Endodermal cell (in vitro differentiated cells): ENCODE results near the gene GDF11. TPM values are rescaled to one million over a fixed set of nuclear protein-coding genes. Genes with fewer than 3 reads are reported as not detected.

Source experiments
- DNase-seq: peaks from one replicate; pipeline ENCODE4 v3.0.0-alpha.2; 2017
- H3K27ac ChIP-seq: 2 replicates; pipeline ENCODE4 v1.5.1; 2013; ENCODE audit warnings: mild to moderate bottlenecking, low read depth, low read length, moderate library complexity
- H3K27me3 ChIP-seq: 2 replicates; pipeline ENCODE4 v1.6.1; 2013; ENCODE audit warnings: mild to moderate bottlenecking, low read length, moderate library complexity; ENCODE audit not compliant: insufficient read depth, control insufficient read depth, poor library complexity, severe bottlenecking
- H3K36me3 ChIP-seq: 2 replicates; pipeline ENCODE4 v1.7.0; 2013; ENCODE audit warnings: mild to moderate bottlenecking, low read length, moderate library complexity; ENCODE audit not compliant: control insufficient read depth, insufficient read depth
- H3K4me1 ChIP-seq: one replicate; pipeline ENCODE4 v1.7.0; 2013; ENCODE audit warnings: low read length; ENCODE audit not compliant: control insufficient read depth, insufficient read depth
- H3K4me3 ChIP-seq: 2 replicates; pipeline ENCODE4 v1.5.1; 2013; ENCODE audit warnings: mild to moderate bottlenecking, low read length, moderate library complexity
- H3K9ac ChIP-seq: 2 replicates; pipeline ENCODE4 v1.6.1; 2013; ENCODE audit warnings: mild to moderate bottlenecking, low read length, moderate library complexity; ENCODE audit not compliant: poor library complexity, severe bottlenecking; ENCODE audit errors: extremely low read depth
- H3K9me3 ChIP-seq: 2 replicates; pipeline ENCODE4 v1.6.1; 2013; ENCODE audit warnings: mild to moderate bottlenecking, low read length, moderate library complexity; ENCODE audit not compliant: control insufficient read depth
- H3K27ac Mint-ChIP-seq: 2 replicates; pipeline ENCODE4 v1.8.0; 2020; ENCODE audit warnings: mixed read lengths
- H3K27me3 Mint-ChIP-seq: 2 replicates; pipeline ENCODE4 v1.8.0; 2021; ENCODE audit warnings: mild to moderate bottlenecking, mixed read lengths; ENCODE audit not compliant: insufficient read depth
- H3K36me3 Mint-ChIP-seq: 2 replicates; pipeline ENCODE4 v1.8.0; 2020; ENCODE audit warnings: low read depth, mixed read lengths
- H3K4me1 Mint-ChIP-seq: 2 replicates; pipeline ENCODE4 v1.8.0; 2020; ENCODE audit warnings: mixed read lengths
- H3K4me3 Mint-ChIP-seq: 2 replicates; pipeline ENCODE4 v1.8.0; 2020; ENCODE audit warnings: mild to moderate bottlenecking, moderate library complexity, mixed read lengths
- H3K9me3 Mint-ChIP-seq: 2 replicates; pipeline ENCODE4 v1.8.0; 2020; ENCODE audit warnings: mild to moderate bottlenecking, mixed read lengths
- WGBS, 2 experiments: methylation state at CpG; one replicate each; pipeline versions ENCODE4 v1.1.5 to v1.1.7; 2013; ENCODE audit warnings: missing lambda C conversion rate in 2 of 2, mixed read lengths in 1 of 2; ENCODE audit not compliant: insufficient coverage in 1 of 2, insufficient read length in 1 of 2; 5-methylcytosine and 5-hydroxymethylcytosine counted together
- total RNA-seq, 2 donors: library from RNA; stranded (reverse); fragmentation: NEBNext Ultra II Directional in 1 of 2; extraction: Animal tissue kit (Norgen Biotek cat#: 25700) in 1 of 2; gene quantifications; 2 replicates in 1 of 2; 3 replicates in 1 of 2; pipeline ENCODE4 v1.2.1, GENCODE V29; 2021
- TF ChIP-seq, protein P1 (sequence below): fragments of 200-600 bp; sonication (generic); conservative IDR thresholded peaks from 2 replicates; pipeline ENCODE4 v1.5.0; 2021; ENCODE audit warnings: antibody characterized with exemption, mild to moderate bottlenecking

The GDF11 gene
- total RNA-seq, 2 donors from 2014 or later, result 29.8 to 33.0 TPM

DNA sequence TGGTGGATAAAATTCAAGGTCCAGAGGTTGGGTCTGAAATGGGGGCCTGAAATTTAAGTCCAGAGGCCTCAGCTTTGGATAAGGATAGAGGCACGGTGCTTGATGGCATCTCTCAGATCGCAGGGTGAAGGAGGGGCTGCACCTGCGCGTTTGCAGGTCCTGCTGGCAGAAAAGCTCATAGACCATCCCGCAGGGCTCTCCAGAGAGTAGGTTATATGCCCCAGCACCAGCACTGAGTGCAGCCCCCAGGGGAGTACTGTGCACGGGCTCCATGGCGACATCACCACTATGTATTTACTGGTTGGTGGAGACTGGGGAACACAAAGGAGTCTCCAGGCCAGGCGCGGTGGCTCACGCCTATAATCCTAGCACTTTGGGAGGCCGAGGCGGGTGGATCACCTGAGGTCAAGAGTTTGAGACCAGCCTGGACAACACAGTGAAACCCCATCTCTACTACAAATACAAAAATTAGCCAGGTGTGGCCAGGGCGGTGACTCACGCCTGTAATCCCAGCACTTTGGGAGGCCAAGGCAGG is 9.8 kb upstream of the GDF11 start:
- Mint-ChIP-seq H3K4me3 (no peak overlapping the region), H3K36me3 (no peaks in the 10 kb centered on the region), H3K27me3 (no peaks in the 10 kb centered on the region), H3K9me3 (no peaks in the 10 kb centered on the region), H3K4me1 (peaks cover 21% of the 10 kb centered on the region), H3K27ac (no peak overlapping the region)
- H3K27me3 ChIP-seq, result no peaks in the 10 kb centered on the region
- DNase-seq, result no peak
- H3K36me3 ChIP-seq, result no peaks in the 10 kb centered on the region
- no peak overlapping the region for H3K4me3 ChIP-seq
- TF ChIP-seq, protein P1, sequence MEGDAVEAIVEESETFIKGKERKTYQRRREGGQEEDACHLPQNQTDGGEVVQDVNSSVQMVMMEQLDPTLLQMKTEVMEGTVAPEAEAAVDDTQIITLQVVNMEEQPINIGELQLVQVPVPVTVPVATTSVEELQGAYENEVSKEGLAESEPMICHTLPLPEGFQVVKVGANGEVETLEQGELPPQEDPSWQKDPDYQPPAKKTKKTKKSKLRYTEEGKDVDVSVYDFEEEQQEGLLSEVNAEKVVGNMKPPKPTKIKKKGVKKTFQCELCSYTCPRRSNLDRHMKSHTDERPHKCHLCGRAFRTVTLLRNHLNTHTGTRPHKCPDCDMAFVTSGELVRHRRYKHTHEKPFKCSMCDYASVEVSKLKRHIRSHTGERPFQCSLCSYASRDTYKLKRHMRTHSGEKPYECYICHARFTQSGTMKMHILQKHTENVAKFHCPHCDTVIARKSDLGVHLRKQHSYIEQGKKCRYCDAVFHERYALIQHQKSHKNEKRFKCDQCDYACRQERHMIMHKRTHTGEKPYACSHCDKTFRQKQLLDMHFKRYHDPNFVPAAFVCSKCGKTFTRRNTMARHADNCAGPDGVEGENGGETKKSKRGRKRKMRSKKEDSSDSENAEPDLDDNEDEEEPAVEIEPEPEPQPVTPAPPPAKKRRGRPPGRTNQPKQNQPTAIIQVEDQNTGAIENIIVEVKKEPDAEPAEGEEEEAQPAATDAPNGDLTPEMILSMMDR, result no peak
- H3K4me1 ChIP-seq, result no peaks in the 10 kb centered on the region
- 88 to 95% methylated on average over 10 to 14 of the region's 14 CpGs for WGBS, 2 experiments
- no peak overlapping the region for H3K27ac ChIP-seq
- no peak overlapping the region for H3K9ac ChIP-seq
- no peaks in the 10 kb centered on the region for H3K9me3 ChIP-seq

DNA sequence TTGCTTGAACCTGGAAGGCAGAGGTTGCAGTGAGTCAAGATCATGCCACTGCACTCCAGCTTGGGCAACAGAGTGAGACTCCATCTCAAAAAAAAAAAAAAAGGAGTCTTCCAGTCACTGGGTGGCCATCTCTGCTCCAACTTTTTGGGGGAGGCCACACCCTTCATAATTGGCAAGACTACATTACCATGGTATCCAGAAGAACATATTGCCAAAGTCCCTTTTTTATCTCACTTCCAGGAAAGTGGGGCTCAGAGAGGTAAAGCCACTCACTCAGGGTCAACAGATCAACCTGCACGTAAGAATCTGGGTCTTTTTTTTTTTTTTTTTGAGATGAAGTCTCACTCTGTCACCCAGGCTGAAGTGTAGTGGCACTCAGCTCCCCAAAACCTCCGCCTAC is 9.1 kb upstream of the GDF11 start:
- TF ChIP-seq, protein P1, result no peak
- Histone ChIP-seq H3K36me3 (no peaks in the 10 kb centered on the region), H3K27ac (no peak overlapping the region), H3K9me3 (no peaks in the 10 kb centered on the region), H3K27me3 (no peaks in the 10 kb centered on the region), H3K9ac (no peak overlapping the region), H3K4me3 (no peak overlapping the region), H3K4me1 (no peaks in the 10 kb centered on the region)
- Mint-ChIP-seq H3K4me3 (no peak overlapping the region), H3K36me3 (no peaks in the 10 kb centered on the region), H3K27ac (no peak overlapping the region), H3K27me3 (no peaks in the 10 kb centered on the region), H3K9me3 (no peaks in the 10 kb centered on the region), H3K4me1 (peaks cover 25% of the 10 kb centered on the region)
- WGBS, 2 experiments, result 86 to 88% methylated on average over 2 of the region's 2 CpGs
- no peak for DNase-seq

DNA sequence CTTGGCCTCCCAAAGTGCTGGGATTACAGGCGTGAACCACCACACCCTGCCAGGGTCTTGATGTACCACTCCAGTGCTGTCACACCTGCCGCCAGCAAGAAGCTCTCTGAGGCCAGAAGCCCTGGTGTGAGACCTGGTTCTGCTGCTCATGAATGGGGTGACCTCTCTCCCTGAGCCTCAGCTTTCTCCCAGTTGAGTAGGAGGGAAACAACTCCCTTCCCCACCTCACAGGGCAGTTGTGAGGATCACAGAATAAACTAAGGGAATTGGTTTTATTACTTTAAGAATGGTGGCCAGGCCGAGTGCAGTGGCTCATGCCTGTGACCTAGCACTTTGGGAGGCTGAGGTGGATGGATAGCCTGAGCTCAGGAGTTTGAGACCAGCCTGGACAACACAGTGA is 8.3 kb upstream of the GDF11 start:
- DNase-seq, result no peak
- no peaks in the 10 kb centered on the region for H3K9me3 ChIP-seq
- H3K36me3 Mint-ChIP-seq, result no peaks in the 10 kb centered on the region
- no peaks in the 10 kb centered on the region for H3K27me3 ChIP-seq
- H3K9me3 Mint-ChIP-seq, result no peaks in the 10 kb centered on the region
- TF ChIP-seq, protein P1, result no peak
- no peak overlapping the region for H3K27ac ChIP-seq
- H3K4me3 ChIP-seq, result no peak overlapping the region
- WGBS, 2 experiments, result 79 to 97% methylated on average over 2 to 3 of the region's 3 CpGs
- H3K4me1 ChIP-seq, result no peaks in the 10 kb centered on the region
- no peak overlapping the region for H3K4me3 Mint-ChIP-seq
- H3K27me3 Mint-ChIP-seq, result no peaks in the 10 kb centered on the region
- H3K4me1 Mint-ChIP-seq, result peaks cover 25% of the 10 kb centered on the region
- no peaks in the 10 kb centered on the region for H3K36me3 ChIP-seq
- no peak overlapping the region for H3K9ac ChIP-seq
- no peak overlapping the region for H3K27ac Mint-ChIP-seq
